H9 (cell line): Measurements from ENCODE around the gene ZNF117. TPM values are rescaled to one million over a fixed set of nuclear protein-coding genes. Genes with fewer than 3 reads are reported as not detected.

ENCODE experiments used
- DNase-seq: peaks from one replicate; pipeline ENCODE4 v3.0.0-alpha.2; 2017
- H2AFZ ChIP-seq: one replicate; pipeline ENCODE4 v1.6.1; 2013; ENCODE audit warnings: mild to moderate bottlenecking, low read length, control low read depth, moderate library complexity
- H2AK5ac ChIP-seq: 2 replicates; pipeline ENCODE4 v1.6.1; 2013; ENCODE audit warnings: low read length, control low read depth, mixed read lengths; ENCODE audit not compliant: insufficient read length
- H2BK120ac ChIP-seq: one replicate; pipeline ENCODE4 v1.6.1; 2013; ENCODE audit warnings: low read depth, mild to moderate bottlenecking, low read length, control low read depth, inconsistent platforms; ENCODE audit not compliant: poor library complexity, severe bottlenecking
- H2BK12ac ChIP-seq: 2 replicates; pipeline ENCODE4 v1.6.1; 2013; ENCODE audit warnings: low read length, control low read depth, mixed read lengths, low read depth; ENCODE audit not compliant: insufficient read length
- H2BK15ac ChIP-seq: 2 replicates; pipeline ENCODE4 v1.6.1; 2013; ENCODE audit warnings: low read depth, low read length, control low read depth
- H2BK20ac ChIP-seq: one replicate; pipeline ENCODE4 v1.6.1; 2013; ENCODE audit warnings: low read depth, mild to moderate bottlenecking, low read length, control low read depth, inconsistent platforms; ENCODE audit not compliant: poor library complexity, severe bottlenecking
- H2BK5ac ChIP-seq: 2 replicates; pipeline ENCODE4 v1.6.1; 2013; ENCODE audit warnings: low read length, control low read depth, mixed read lengths; ENCODE audit not compliant: insufficient read length
- H3K14ac ChIP-seq: 2 replicates; pipeline ENCODE4 v1.6.1; 2013; ENCODE audit warnings: low read length, control low read depth; ENCODE audit not compliant: insufficient read depth
- H3K18ac ChIP-seq: 2 replicates; pipeline ENCODE4 v1.6.1; 2013; ENCODE audit warnings: low read depth, mild to moderate bottlenecking, mixed read lengths, low read length, control low read depth; ENCODE audit not compliant: insufficient read length
- H3K23ac ChIP-seq: 2 replicates; pipeline ENCODE4 v1.6.1; 2013; ENCODE audit warnings: low read length, control low read depth, mixed read lengths, low read depth; ENCODE audit not compliant: insufficient read length
- H3K23me2 ChIP-seq: 2 replicates; pipeline ENCODE4 v1.6.1; 2013; ENCODE audit warnings: low read depth, mild to moderate bottlenecking, mixed read lengths, low read length, control low read depth; ENCODE audit not compliant: insufficient read length, poor library complexity, severe bottlenecking
- H3K27ac ChIP-seq: 2 replicates; pipeline ENCODE4 v1.5.1; 2013; ENCODE audit warnings: low read length, control low read depth, mixed read lengths, low read depth; ENCODE audit not compliant: insufficient read length
- H3K27me3 ChIP-seq: 2 replicates; pipeline ENCODE4 v1.6.1; 2013; ENCODE audit warnings: low read length, control low read depth, inconsistent platforms; ENCODE audit not compliant: insufficient read depth
- H3K4ac ChIP-seq: 2 replicates; pipeline ENCODE4 v1.6.1; 2013; ENCODE audit warnings: low read depth, mild to moderate bottlenecking, control low read depth, inconsistent platforms, low read length, moderate library complexity
- H3K4me1 ChIP-seq: 2 replicates; pipeline ENCODE4 v1.6.1; 2013; ENCODE audit warnings: low read length, control low read depth, inconsistent platforms; ENCODE audit not compliant: insufficient read depth
- H3K4me2 ChIP-seq: 2 replicates; pipeline ENCODE4 v1.6.1; 2013; ENCODE audit warnings: low read length, control low read depth, mixed read lengths; ENCODE audit not compliant: insufficient read length, insufficient read depth
- H3K56ac ChIP-seq: 2 replicates; pipeline ENCODE4 v1.6.1; 2013; ENCODE audit warnings: low read depth, mild to moderate bottlenecking, mixed read lengths, low read length, control low read depth; ENCODE audit not compliant: insufficient read length
- H3K79me1 ChIP-seq: 2 replicates; pipeline ENCODE4 v1.6.1; 2013; ENCODE audit warnings: low read depth, mild to moderate bottlenecking, moderate library complexity, low read length, control low read depth, inconsistent platforms; ENCODE audit not compliant: insufficient read depth, poor library complexity, severe bottlenecking
- H3K79me2 ChIP-seq: 2 replicates; pipeline ENCODE4 v1.6.1; 2013; ENCODE audit warnings: low read length, control low read depth, inconsistent platforms; ENCODE audit not compliant: insufficient read depth
- H3K9ac ChIP-seq: 2 replicates; pipeline ENCODE4 v1.6.1; 2013; ENCODE audit warnings: low read length, control low read depth, mixed read lengths; ENCODE audit not compliant: insufficient read length; ENCODE audit errors: extremely low read depth
- H3K9me3 ChIP-seq: one replicate; pipeline ENCODE4 v1.6.1; 2013; ENCODE audit warnings: low read depth, low read length, inconsistent platforms; ENCODE audit not compliant: control insufficient read depth
- H3T11ph ChIP-seq: one replicate; pipeline ENCODE4 v1.6.1; 2013; ENCODE audit warnings: mild to moderate bottlenecking, low read length, control low read depth, inconsistent platforms
- H4K20me1 ChIP-seq: one replicate; pipeline ENCODE4 v1.6.1; 2013; ENCODE audit not compliant: control insufficient read depth, insufficient read length, insufficient read depth
- H4K5ac ChIP-seq: 2 replicates; pipeline ENCODE4 v1.6.1; 2013; ENCODE audit warnings: low read depth, mild to moderate bottlenecking, mixed read lengths, low read length, control low read depth; ENCODE audit not compliant: insufficient read length
- H4K8ac ChIP-seq: replicated peaks from 2 replicates; pipeline ENCODE4 v1.6.1; 2013; ENCODE audit warnings: low read length, control low read depth, mixed read lengths, low read depth; ENCODE audit not compliant: insufficient read length
- H4K91ac ChIP-seq: 2 replicates; pipeline ENCODE4 v1.6.1; 2013; ENCODE audit warnings: low read depth, mild to moderate bottlenecking, moderate library complexity, mixed read lengths, low read length, control low read depth; ENCODE audit not compliant: insufficient read length
- H3K27ac Mint-ChIP-seq, 3 experiments: 2 replicates in 2 of 3; 3 replicates in 1 of 3; pipeline ENCODE4 v1.8.0; 2020 to 2021; ENCODE audit warnings: mixed read lengths in 3 of 3, mild to moderate bottlenecking in 1 of 3, moderate library complexity in 1 of 3
- H3K27me3 Mint-ChIP-seq: 2 replicates; pipeline ENCODE4 v1.8.0; 2021; ENCODE audit warnings: low read depth, mild to moderate bottlenecking, moderate library complexity, mixed read lengths
- H3K36me3 Mint-ChIP-seq, 3 experiments: 2 replicates in 2 of 3; 3 replicates in 1 of 3; pipeline ENCODE4 v1.8.0; 2020 to 2021; ENCODE audit warnings: low read depth in 3 of 3, mixed read lengths in 3 of 3; ENCODE audit not compliant: insufficient read depth in 1 of 3
- H3K4me1 Mint-ChIP-seq, 2 experiments: 2 replicates each; pipeline ENCODE4 v1.8.0; 2020; ENCODE audit warnings: mixed read lengths in 2 of 2
- H3K4me3 Mint-ChIP-seq, 2 experiments: 2 replicates in 1 of 2; 3 replicates in 1 of 2; pipeline ENCODE4 v1.8.0; 2020 to 2021; ENCODE audit warnings: mild to moderate bottlenecking in 2 of 2, mixed read lengths in 2 of 2, moderate library complexity in 1 of 2
- H3K9me3 Mint-ChIP-seq, 2 experiments: 2 replicates in 1 of 2; 3 replicates in 1 of 2; pipeline ENCODE4 v1.8.0; 2020; ENCODE audit warnings: mild to moderate bottlenecking in 2 of 2, mixed read lengths in 2 of 2, moderate library complexity in 1 of 2
- CTCF ChIP-seq: fragments of 200-600 bp; sonication (generic); conservative IDR thresholded peaks from 3 replicates; pipeline ENCODE4 v1.8.0; 2021; ENCODE audit warnings: antibody characterized with exemption, mild to moderate bottlenecking
- WGBS: extraction: QIAGEN DNeasy Blood & Tissue Kit; methylation state at CpG from one replicate; pipeline ENCODE4 v1.1.7; 2013; ENCODE audit warnings: missing lambda C conversion rate, low lambda C conversion rate, mixed read lengths; ENCODE audit not compliant: insufficient read length; ENCODE audit errors: extremely low coverage; 5-methylcytosine and 5-hydroxymethylcytosine counted together
- total RNA-seq: library from RNA; stranded (reverse); gene quantifications from 2 replicates; pipeline ENCODE4 v1.2.1, GENCODE V29; 2021

The ZNF117 gene
- total RNA-seq, 1 experiment from 2014 or later: 13.6 TPM

- peaks cover 3% of the 10 kb centered on the region for H3K79me1 ChIP-seq
- no peaks in the 10 kb centered on the region; the same call in 1 of the 2 replicates for H3K27me3 Mint-ChIP-seq
Observed at GRCh38 chr7:65006094-65006992, 15.5 kb upstream of the ZNF117 start, which contains the start of gene ERV3-1. TSS of gene ERV3-1 (minus strand) at chr7:65006687. CDS start at chr7:64993026, 13,661 bp downstream.

More at GRCh38 chr7:65006094-65006992, 15.5 kb upstream of the ZNF117 start, which contains the start of gene ERV3-1:
- no peak within 1 kb of the TSS for H2BK12ac ChIP-seq
- DNase-seq: peak; percentile 98
- peaks cover 11 to 17% of the 10 kb centered on the region in 2 experiments for H3K9me3 Mint-ChIP-seq
- H3K27ac Mint-ChIP-seq: peak within 1 kb of the TSS; percentile 99
- no peak within 1 kb of the TSS for H4K91ac ChIP-seq
- H3K23me2 ChIP-seq: no peaks in the 10 kb centered on the region
- peak within 1 kb of the TSS; percentile 82 for H4K5ac ChIP-seq
- no peak within 1 kb of the TSS for H3T11ph ChIP-seq
- no peaks in the 10 kb centered on the region for H4K20me1 ChIP-seq
- H3K79me2 ChIP-seq: peaks cover 2% of the 10 kb centered on the region; the same call in 1 of the 2 replicates
- no peak within 1 kb of the TSS for H2BK5ac ChIP-seq
- H3K27ac ChIP-seq: peak within 1 kb of the TSS; percentile 89
- H3K4me3 Mint-ChIP-seq: peak within 1 kb of the TSS; percentile 98
- no peak within 1 kb of the TSS for H2AFZ ChIP-seq
- H3K36me3 Mint-ChIP-seq: peaks cover 27 to 34% (median 28%) of the 10 kb centered on the region in 3 experiments
- H2BK15ac ChIP-seq: no peak within 1 kb of the TSS
- no peak within 1 kb of the TSS for H2BK120ac ChIP-seq
- no peak within 1 kb of the TSS for H3K4ac ChIP-seq
- no peak within 1 kb of the TSS for H2AK5ac ChIP-seq
- peak within 1 kb of the TSS; percentile 96 for H3K9ac ChIP-seq
- H3K18ac ChIP-seq: peak within 1 kb of the TSS; percentile 96
- H3K56ac ChIP-seq: no peak within 1 kb of the TSS
- H3K4me1 ChIP-seq: no peaks in the 10 kb centered on the region
- peak within 1 kb of the TSS; percentile 99 for H3K14ac ChIP-seq
- no peak for TF ChIP-seq CTCF
- no peaks in the 10 kb centered on the region for H3K27me3 ChIP-seq
- H3K4me1 Mint-ChIP-seq: peaks cover 22 to 28% of the 10 kb centered on the region in 2 experiments
- peak within 1 kb of the TSS; percentile 62 for H3K4me2 ChIP-seq
- H4K8ac ChIP-seq: peak within 1 kb of the TSS; percentile 80
- H3K9me3 ChIP-seq: no peaks in the 10 kb centered on the region
- H3K23ac ChIP-seq: no peak within 1 kb of the TSS
- no CpG with 5 or more reads among the region's 33 CpGs for WGBS
- no peak within 1 kb of the TSS for H2BK20ac ChIP-seq
